ENCODE measurements around the gene NTPCR.
"Not testable (repeated sequence)": the region's sequence is repeated elsewhere in the genome, so short reads cannot be mapped to it uniquely, and the experiment has no call there.

The NTPCR gene

GRCh38 chr1:232987046-232987773 lies 36.8 kb downstream of the NTPCR start:
- DNase-seq = no peak

DNA sequence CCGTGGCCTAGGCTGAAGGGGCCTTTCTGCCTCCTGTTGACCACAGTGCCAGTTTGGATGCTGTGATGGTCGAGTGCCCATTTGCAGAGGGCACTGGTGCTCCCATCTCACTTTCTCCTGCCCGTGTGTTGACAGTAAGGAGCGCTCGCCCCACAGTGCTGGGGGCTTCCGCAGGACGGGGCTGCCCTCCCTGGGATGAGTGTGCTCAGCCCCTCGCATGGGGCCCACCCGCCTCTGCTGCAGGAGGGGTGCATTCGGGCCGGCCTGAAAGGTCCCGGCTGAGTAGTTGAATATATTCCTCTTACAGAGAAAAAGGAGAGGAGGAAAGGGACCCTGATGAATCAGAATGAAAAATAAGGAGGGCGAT lies 37.3 kb downstream of the NTPCR start:
- no peak for DNase-seq

GRCh38 chr1:232988572-232989040 lies 38.2 kb downstream of the NTPCR start:
- DNase-seq = no peak

DNA sequence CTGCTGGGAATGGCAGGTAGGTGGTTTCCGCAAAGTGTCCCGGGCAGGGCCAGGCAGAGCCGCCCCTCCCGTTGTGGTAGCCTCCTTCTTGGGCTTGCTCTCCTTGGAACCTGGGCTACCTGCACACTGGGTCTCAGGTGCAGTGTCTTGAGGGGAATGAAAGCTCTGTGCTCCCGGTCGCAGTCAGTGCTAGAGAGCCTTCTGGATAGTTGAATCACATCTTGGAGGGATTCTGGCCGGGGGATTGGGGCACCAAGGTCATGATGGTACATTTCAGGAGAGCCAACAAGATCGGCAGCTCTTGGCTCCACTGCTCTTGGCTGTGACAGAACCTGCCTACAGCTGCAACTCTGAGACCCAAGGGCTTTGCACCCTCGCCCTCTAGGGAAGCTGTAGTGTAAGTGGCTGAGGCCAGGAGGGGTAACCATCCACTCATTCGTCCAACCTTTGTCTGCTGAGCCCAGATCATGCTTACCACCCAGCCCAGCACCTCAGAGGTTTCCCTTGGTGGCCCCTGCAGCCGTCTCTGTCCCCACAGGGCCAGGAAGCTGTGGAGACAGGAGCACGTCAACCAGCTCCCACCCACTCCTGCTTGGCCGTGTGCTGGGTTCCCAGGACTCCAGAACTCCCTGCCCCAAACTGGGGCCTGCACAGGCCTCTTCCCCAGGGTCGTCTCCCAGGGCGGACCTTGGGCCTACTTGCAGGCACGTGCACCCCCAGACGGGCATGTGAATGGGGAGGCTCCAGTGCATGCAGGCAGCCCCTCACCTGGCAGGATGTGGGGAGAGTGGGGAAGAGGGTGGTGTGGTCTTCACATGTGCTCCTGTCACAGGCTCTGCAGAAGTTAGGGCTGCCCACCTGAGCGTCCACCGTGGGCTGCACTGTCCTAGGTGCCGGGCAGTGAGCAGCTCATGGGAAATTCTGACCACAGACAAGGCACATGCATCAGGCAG lies 40.0 kb downstream of the NTPCR start:
- DNase-seq = no peak

- no peak for DNase-seq
Observed at GRCh38 chr1:232991238-232991637, 40.8 kb downstream of the NTPCR start.

DNA sequence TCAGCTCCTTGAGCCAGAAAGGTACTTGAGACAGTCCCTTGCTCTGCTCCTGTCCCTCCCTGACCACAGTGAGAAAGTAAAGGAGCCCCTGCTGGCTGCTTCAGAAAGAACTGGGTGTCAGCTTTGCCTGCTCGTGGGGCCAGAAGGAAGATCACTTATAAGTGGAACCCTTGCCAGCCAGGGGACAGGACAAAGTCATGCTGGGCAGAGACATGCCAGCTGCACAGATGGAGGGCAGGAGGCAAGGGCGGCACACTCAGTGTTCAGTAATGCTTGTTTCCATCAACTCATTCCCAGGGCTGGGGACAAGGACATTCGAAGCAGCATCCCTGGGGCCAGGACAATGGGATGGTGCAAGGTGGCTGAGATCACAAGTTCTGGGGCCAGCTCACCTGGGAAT lies 41.8 kb downstream of the NTPCR start:
- DNase-seq = no peak

DNA sequence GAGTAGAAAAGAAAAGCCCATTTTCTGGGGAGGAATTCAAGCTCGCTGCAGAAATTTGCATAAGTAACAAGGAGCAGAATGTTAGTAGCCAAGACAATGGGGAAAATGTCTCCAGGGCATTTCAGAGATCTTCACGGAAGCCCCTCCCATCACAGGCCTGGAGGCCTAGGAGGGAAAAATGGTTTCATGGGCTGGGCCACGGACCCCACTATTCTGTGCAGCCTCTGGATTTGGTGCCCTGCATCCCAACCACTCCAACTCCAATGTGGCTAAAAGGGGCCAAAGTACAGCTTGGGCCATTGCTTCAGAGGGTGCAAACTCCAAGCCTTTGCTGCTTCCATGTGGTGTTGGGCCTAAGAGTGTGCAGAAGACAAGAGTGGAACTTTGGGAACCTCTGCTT lies 43.1 kb downstream of the NTPCR start:
- no peak for DNase-seq

GRCh38 chr1:232995189-232995588 lies 44.8 kb downstream of the NTPCR start:
- no peak for DNase-seq

DNA sequence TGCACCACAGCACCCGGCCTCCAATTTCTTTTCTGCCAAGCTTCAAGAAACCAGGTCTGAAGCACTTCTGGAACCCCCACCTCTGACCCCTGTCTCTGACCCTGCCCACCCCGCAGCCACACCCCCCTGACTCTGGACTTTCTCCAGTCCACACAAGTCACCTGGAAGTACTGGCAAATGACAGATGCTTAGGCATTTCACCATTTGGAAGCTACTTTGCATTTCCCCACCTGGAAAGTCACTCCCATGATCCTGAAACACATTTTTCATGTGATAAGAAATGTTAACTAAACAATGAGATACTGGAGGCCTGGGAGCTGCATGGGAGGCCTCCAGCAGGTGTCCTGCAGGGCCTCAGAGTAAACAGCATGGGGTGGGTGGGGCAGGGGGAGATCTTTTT lies 45.7 kb downstream of the NTPCR start:
- DNase-seq = no peak

GRCh38 chr1:232998138-232998537 lies 47.7 kb downstream of the NTPCR start:
- no peak for DNase-seq

- DNase-seq = no peak
Observed at GRCh38 chr1:232998646-232999045, 48.2 kb downstream of the NTPCR start.

GRCh38 chr1:232999956-233000625 lies 49.7 kb downstream of the NTPCR start:
- no peak for DNase-seq

GRCh38 chr1:233003638-233004037 lies 53.2 kb downstream of the NTPCR start:
- not testable (repeated sequence) for DNase-seq

GRCh38 chr1:233004451-233004850 lies 54.0 kb downstream of the NTPCR start:
- no peak for DNase-seq

- DNase-seq = peak; percentile 22
Observed at GRCh38 chr1:233005156-233005555, 54.7 kb downstream of the NTPCR start.

GRCh38 chr1:233005703-233006102 lies 55.3 kb downstream of the NTPCR start:
- DNase-seq = no peak

- no peak for DNase-seq
Observed at GRCh38 chr1:233006108-233006507, 55.7 kb downstream of the NTPCR start.

- DNase-seq = no peak
Observed at GRCh38 chr1:233006541-233006973, 56.1 kb downstream of the NTPCR start.

- no peak for DNase-seq
Observed at GRCh38 chr1:233010146-233010545, 59.7 kb downstream of the NTPCR start.

DNA sequence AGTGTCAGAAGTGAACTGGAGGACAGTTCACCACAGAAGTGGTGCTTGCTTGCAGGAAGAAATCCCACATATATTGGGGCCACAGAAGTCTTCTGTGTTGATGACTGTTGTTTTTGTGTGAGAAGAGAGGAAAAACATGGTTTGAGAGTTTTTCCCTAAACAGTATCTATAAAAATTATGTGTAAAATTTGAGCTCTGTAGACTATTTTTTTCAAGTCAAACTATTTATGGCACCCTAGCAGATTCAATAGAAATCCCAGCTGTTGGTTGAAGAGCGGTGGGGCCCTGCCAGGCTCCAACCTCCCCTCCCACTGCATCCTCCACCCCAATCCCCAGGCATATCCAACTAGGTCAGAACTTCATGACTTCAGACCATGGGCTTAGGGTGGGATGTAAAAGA lies 61.6 kb downstream of the NTPCR start:
- DNase-seq = no peak

DNA sequence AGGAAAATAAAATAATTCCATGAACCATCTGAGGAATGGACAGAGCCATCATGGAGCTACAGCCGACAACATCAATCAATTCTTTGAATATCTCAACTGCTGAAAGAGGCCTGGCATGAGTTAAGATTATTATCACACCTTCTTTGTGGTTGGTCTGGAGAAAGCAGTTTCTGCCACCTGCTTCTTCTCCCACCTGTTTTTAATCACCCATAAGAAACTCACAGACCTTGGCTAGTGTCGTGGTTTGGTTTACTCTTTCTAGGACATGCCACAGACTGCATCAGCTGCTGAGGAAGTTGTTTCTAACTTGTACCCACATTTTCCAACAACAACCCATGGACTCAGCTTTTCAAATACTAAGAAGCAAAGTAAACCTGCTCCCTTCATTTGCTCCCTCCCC lies 65.6 kb downstream of the NTPCR start:
- no peak for DNase-seq

GRCh38 chr1:233016798-233017197 lies 66.4 kb downstream of the NTPCR start:
- no peak for DNase-seq

DNA sequence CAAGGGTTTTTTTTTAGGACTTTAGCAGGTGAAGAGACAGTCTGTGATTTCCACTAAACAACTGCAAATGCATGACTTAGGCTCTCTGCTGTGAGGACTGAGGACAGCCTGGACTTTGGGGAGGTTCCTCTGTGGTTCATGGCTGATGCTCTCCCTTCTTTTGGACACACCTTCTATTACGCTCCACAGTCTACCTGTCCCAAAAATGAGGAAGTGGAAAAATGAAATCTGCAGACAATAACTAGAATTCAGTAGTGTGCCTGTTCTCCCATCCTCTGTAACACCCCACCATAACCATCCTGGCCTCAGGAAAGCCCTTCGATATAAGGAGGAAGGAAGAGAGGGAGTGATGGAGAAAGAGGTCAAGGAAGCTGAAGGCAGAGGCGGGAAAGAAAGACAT lies 68.7 kb downstream of the NTPCR start:
- no peak for DNase-seq

All from NCI-H748 treated with DMSO at 0.1 percent for 48 hours (cell line).